Transverse colon (tissue), 4 donors: Measurements from ENCODE around the gene ADGRG3.

ENCODE experiments used
- CTCF ChIP-seq, 5 experiments: fragments of 200-600 bp in 3 of 5; fragments of 450-650 bp in 2 of 5; sonication (generic) in 3 of 5; IDR thresholded peaks; 1 replicate in 2 of 5; 2 replicates in 3 of 5; pipeline ENCODE4 v1.5.1; 2016 to 2017; ENCODE audit warnings: antibody characterized with exemption in 5 of 5, inconsistent platforms in 3 of 5, mild to moderate bottlenecking in 2 of 5, moderate library complexity in 1 of 5
- POLR2A ChIP-seq: fragments of 450-650 bp; IDR thresholded peaks from one replicate; pipeline ENCODE4 v1.6.1; 2016; ENCODE audit warnings: antibody characterized with exemption, mild to moderate bottlenecking, moderate library complexity
- POLR2AphosphoS5 ChIP-seq, 3 donors: sonication (generic); formaldehyde crosslinking; IDR thresholded peaks; one replicate each; pipeline ENCODE4 v1.6.1; 2016; ENCODE audit warnings: antibody characterized with exemption in 3 of 3

GRCh38 chr16:57726433-57726947 lies 58.4 kb downstream of the ADGRG3 start:
- no peak for TF ChIP-seq POLR2A
- TF ChIP-seq CTCF (IDR thresholded peaks at IDR 0.05): no peak
- no peak for TF ChIP-seq POLR2AphosphoS5 (IDR thresholded peaks at IDR 0.05)
